Measurements from ENCODE around the gene PDE1C.

Gene PDE1C

DNA sequence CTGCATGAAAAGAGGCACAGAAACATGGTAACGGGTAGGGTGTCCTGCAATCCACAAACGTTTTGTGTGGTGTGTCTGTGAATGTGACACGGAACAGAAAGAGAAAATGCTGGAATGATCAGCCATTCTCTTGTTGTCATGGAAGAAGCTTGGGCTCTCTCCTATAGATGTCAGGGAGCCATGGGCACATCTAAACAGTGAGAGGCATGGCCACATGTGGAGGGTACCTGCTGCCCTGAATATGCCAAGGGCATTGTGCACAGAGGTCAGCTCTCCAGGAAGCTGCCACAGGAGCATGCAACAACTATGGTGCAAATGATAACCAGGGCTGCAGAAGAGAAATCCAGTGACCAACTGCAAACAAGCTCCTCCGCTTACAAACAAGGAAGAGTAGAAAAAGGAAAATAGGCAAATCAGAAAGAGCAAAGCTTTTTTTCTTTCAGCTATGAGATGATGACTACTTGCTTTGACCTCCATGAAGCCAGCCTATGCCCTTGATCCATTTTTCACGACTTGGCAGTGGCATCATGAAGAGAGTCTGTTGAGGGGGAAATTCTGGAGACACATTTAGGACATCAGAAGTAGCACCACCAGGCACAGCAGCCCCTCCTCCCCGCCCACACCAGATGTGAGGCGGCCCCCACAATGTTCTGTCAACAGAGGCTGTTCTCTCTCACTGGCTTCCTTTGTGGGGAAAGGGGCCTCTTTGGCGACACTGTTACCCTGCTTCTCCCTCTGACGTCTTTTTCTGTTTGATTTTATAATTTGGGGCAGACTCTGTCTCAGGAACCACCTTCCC is 4.8 kb upstream of the PDE1C start:
- no peak for DNase-seq

- DNase-seq, result no peak
Measured at GRCh38 chr7:32073533-32073932, 3.3 kb upstream of the PDE1C start.

DNA sequence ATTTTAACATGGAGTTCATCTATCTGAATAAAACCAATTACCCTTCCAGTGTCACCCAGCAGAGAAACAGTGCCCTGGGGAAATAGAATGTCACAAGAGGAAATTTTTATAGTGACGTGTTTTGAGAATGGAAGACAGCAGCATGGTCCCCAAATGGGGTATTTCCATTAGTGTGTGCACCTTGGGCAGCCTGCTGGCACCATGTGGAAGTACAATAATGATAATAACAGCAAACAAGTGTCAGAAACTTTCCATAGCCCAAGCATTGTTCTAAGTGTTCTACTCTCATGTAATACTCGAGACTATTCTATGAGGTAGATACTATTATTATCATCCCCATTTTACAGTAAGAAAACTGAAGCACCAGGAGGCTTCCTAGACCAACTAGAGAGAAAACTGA is 2.2 kb upstream of the PDE1C start:
- no peak for DNase-seq

- DNase-seq, result no peak
Measured at GRCh38 chr7:32071466-32072091, 1.4 kb upstream of the PDE1C start.

GRCh38 chr7:32070051-32070405 is 179 bp downstream of the PDE1C start:
- no peak for DNase-seq

- DNase-seq, result no peak
Measured at GRCh38 chr7:32069116-32069650, 1.0 kb downstream of the PDE1C start.

- no peak for DNase-seq
Measured at GRCh38 chr7:32068411-32069101, 1.7 kb downstream of the PDE1C start.

GRCh38 chr7:32066441-32066840 is 3.8 kb downstream of the PDE1C start:
- DNase-seq, result no peak

- DNase-seq, result no peak
Measured at GRCh38 chr7:32063614-32064013, 6.6 kb downstream of the PDE1C start.

DNA sequence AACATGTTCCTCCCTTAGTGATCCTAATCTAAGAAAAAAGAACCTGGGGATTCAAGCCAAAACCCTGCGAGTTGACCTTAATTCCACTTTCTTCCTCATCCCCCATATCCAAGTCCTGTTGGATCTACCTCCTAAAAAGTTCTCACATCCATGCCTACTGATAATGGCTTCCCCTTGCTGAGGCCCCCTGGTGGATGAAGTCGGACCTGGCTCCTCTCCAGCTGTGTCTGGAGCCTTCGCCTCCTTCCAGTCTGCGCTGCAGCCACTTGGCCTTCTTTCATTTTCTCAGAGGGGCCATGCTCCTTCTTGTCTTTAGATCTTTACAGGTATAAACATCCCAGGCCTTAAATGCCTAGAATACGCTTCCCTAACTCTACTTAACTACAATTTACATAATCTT is 8.1 kb downstream of the PDE1C start:
- no peak for DNase-seq

GRCh38 chr7:32061346-32061745 is 8.9 kb downstream of the PDE1C start:
- no peak for DNase-seq

- no peak for DNase-seq
Measured at GRCh38 chr7:32059289-32060011, 10.8 kb downstream of the PDE1C start.

DNA sequence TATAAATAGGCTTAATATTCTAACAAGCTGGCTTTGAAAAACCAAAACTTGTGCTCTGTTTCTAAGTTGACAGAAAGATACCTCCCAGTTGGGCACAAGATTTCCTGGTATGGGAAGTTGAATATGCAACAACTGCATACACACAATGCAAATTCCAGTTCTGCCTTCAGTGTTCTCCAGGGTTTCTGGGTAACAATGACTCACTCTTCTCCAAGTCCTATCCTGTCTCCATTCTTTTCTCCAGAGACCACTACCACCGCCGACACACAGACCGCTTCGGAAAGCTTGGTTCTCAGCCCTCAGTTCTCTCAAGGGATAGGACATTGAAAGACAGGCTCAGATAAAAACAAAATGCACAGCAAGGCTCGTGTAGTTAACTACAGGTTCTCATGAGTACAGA is 12.2 kb downstream of the PDE1C start:
- DNase-seq, result no peak

GRCh38 chr7:32056767-32057166 is 13.4 kb downstream of the PDE1C start:
- DNase-seq, result no peak

DNA sequence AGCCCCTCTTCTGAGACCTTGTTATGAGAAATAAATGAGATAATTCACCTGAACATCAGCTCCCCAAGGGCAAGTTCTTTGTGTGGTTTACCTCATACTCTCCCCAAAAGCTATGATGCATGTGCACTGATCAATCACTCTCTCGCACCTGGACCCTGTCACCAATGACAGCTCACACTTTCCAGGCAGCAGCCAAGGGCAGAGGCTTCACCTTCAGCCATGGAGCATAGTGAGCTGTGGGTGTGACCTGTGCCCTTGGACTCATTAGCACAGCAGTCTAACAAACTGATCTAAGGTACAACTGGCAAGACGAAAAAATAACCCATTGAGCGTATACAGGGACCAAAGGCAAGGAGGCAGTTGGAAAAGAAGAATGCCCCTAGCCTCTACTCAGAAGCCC is 17.0 kb downstream of the PDE1C start:
- no peak for DNase-seq

DNA sequence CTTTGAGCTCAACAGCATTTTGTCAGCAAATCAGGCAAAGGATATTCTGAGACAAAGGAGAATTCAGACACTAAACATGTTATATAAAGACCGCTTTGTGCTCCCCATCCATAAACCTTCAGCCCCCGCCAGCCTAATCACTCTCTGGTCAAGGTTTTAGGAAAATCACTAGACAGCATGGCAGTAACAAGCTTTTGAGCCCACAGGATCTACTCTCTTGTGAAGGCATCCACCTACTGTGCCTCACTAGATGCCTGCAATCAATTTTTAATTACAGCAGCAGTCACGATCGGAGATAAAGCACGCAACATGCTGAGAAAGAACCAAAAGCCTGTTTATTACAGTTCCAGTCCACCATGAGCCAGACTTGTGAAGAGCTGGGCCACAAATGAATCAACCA is 19.1 kb downstream of the PDE1C start:
- no peak for DNase-seq

- no peak for DNase-seq
Measured at GRCh38 chr7:32049599-32049998, 20.6 kb downstream of the PDE1C start.

GRCh38 chr7:32048970-32049491 is 21.2 kb downstream of the PDE1C start:
- no peak for DNase-seq

DNA sequence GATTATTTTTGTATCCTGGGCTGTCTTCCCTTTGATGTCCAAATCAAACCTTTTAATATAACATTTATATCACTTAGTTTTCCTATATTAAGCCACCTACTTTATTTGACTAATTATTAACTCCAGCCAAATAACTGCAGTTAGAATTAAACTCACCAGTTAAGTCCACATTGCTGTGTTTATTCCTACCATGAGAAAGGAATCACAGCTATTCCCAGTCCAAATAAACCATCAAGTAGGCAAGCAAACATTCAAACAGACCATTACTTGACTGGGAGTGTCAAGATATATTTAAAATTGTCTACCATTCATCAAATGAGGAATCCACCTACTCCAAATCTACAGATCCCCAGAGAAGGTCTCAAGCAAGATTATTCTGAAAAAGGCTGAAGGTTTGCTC is 22.4 kb downstream of the PDE1C start:
- DNase-seq, result no peak

GRCh38 chr7:32047075-32047474 is 23.1 kb downstream of the PDE1C start:
- no peak for DNase-seq

DNA sequence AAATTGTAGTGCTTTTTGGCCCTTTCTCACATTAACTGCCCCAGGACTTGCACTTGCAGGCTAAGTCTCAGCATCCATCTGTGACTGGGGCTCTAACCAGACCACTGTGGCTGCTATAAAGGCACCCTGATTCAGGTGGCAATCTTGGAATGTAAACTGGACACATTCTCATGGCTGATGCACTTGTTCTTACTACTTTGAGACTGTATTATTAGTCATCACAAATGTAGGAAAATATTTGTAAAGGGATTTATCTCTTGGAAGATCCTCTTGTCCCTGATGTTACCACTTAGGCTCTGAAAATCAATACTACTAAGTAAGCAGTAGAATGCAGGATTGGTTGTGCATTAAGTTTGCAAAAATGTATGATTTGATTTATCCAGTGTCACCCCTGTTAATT is 25.0 kb downstream of the PDE1C start:
- DNase-seq, result no peak

DNA sequence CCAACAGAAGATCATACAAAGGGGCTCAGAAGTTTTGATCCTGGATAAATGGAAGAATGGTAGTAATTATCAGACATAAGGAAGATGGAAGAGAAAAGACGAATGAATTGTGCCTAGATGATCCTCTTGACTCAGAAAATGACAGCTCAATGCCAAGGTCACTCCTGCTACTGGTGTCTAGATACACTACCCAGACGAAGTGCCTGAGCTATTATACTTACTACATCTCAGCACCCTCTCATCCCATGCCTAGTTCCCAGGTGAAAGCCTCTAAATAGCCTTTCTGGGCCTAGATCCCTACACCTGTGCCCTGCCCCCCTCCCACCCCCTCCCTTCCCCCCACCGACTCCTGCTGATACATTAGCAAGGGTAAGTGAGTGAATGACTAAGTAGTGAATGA is 25.5 kb downstream of the PDE1C start:
- DNase-seq, result no peak

- no peak for DNase-seq
Measured at GRCh38 chr7:32043688-32044087, 26.5 kb downstream of the PDE1C start.
